Placental epithelial cell (primary cell): ENCODE results near the gene ZFP1. TPM values are rescaled to one million over a fixed set of nuclear protein-coding genes. Genes with fewer than 3 reads are reported as not detected.

Source experiments
- total RNA-seq: library from RNA; depleted of rRNA; stranded (reverse); fragments of >200 nt; gene quantifications from 2 replicates; pipeline ENCODE4 v1.2.3, GENCODE V29; 2012

The ZFP1 gene
- total RNA-seq, result 11.4 and 13.4 TPM in 2 replicates

GRCh38 chr16:75148311-75149195 is at the start of gene ZFP1:
Gene ZFP1 (plus strand): TSS chr16:75148524. CDS start chr16:75152952, 4,428 bp downstream.

DNA sequence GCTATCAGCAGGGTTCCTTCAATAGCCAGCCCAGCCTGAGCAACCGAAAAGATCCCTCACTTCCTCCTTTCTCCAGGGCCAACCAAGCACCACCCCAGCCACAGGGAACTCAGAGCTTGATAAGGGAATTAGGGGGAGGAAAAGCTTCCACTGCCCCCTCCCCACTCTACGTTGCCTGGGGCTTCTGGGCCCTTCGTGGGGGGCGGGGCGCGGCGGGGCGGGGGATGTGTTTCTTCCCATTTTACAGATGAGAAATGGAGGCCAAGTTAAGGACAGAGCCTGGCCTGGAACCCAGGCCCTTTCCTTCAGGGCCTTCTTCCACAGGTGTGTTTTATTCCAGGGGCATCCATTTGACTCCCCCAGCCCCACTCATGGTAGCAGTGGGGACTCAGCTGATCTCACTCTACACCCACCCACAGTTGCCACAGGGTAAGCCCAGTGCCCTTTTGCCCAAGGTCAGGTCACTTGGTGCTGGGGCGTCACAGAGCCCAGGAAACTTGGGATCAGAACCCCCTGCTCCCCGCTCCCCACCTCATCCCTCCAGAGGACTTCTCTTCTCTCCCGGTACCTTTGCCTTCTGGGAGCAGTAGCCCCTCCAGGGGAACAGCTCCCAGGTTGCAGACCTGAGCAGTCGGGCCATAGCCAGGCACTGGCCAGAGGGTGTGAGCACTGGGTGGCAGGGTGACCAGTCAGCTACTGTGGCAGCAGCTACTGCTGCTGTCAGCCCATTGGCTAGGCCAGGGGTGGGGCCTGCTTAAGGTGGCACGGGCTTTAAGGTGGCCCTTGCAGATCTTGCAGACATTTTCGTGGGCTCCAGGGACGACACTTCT is 32.0 kb upstream of the ZFP1 start, which contains the start of gene LDHD:
Gene LDHD (minus strand): TSS at position 700 of the 830 bp plus-strand sequence. CDS start 60 bp downstream, at position 640.

GRCh38 chr16:75206749-75207451 is 58.6 kb downstream of the ZFP1 start, which contains the start of gene CTRB2:
Gene CTRB2 (minus strand): TSS chr16:75207161. CDS start chr16:75207141, 20 bp downstream.

DNA sequence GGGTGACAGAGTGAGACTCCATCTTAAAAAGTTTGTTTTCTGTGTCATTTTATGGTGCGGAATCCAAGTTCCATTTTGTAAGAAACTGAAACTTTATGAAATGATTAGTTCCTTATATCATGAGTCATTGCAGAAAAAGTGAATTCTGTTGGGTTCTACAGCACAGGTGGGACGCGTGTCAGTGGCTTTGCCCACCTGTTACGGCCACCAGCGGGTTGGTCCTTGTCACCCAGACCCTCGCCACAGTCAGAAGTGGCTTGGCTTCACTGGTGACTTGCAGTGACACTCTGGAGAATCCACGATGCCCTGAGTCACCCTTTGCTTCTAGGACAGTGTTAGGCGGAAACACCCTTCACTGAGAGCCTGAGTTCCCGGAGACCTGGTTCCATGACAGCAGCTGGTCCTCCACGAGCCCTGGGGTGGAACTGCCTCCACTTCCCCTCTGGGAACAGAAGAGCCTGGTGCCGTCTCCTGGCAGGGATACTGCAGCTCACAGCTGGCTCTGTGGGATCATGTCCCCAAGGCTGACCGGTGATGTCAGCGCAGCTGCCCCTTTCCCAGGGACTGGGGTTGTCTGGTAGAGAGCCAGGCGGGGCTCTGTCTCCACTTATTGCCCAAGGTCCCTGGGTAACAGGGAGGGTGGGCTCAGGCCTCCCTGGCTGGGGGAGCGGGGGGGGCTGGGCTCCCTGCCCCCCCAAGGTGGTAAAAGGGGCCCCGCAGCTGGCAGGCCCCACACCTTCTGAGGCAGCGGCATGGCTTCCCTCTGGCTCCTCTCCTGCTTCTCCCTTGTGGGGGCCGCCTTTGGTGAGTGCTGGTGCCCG is 70.1 kb downstream of the ZFP1 start, which contains the start of gene CTRB1:
Gene CTRB1 (plus strand): TSS at position 733 of the 821 bp plus-strand sequence. CDS start 20 bp downstream, at position 753.

Other genes starting within 250 kb of the ZFP1 start
- gene WDR59, start 163.4 kb upstream of the ZFP1 start, total RNA-seq, result 18.2 and 32.2 TPM in 2 replicates
- 10.6 and 15.8 TPM in 2 replicates for gene ZNRF1, start 149.5 kb upstream of the ZFP1 start, total RNA-seq
- 0.11 and 0.39 TPM in 2 replicates for gene LDHD, start 31.7 kb upstream of the ZFP1 start, total RNA-seq
- gene CTRB2, start 58.6 kb downstream of the ZFP1 start, total RNA-seq, result not detected in 2 replicates
- not detected in 2 replicates for gene CTRB1, start 70.5 kb downstream of the ZFP1 start, total RNA-seq
- 73.8 and 86.2 TPM in 2 replicates for gene BCAR1, start 103.1 kb downstream of the ZFP1 start, total RNA-seq